IPS-20b (cell line): ENCODE measurements around the gene WSCD2.
A peak's percentile ranks its signal among the peaks of the same experiment; 100 is the strongest.

Experiments
- H3K27ac ChIP-seq: one replicate; pipeline ENCODE4 v1.5.1; 2013; ENCODE audit warnings: low read length
- H3K27me3 ChIP-seq: 2 replicates; pipeline ENCODE4 v1.6.1; 2013; ENCODE audit warnings: mild to moderate bottlenecking, low read length, inconsistent platforms; ENCODE audit not compliant: insufficient read depth
- H3K36me3 ChIP-seq: 2 replicates; pipeline ENCODE4 v1.6.1; 2013; ENCODE audit warnings: low read depth, mild to moderate bottlenecking, inconsistent platforms, low read length, moderate library complexity; ENCODE audit not compliant: insufficient read depth
- H3K4me1 ChIP-seq: 2 replicates; pipeline ENCODE4 v1.6.1; 2013; ENCODE audit warnings: mild to moderate bottlenecking, control low read depth, inconsistent platforms, low read length, moderate library complexity; ENCODE audit not compliant: insufficient read depth
- H3K4me3 ChIP-seq: 2 replicates; pipeline ENCODE4 v1.5.1; 2013; ENCODE audit warnings: mild to moderate bottlenecking, low read length, inconsistent platforms
- H3K9ac ChIP-seq: 2 replicates; pipeline ENCODE4 v1.6.1; 2013; ENCODE audit warnings: low read depth, mild to moderate bottlenecking, inconsistent platforms, low read length, moderate library complexity
- H3K9me3 ChIP-seq: 2 replicates; pipeline ENCODE4 v1.6.1; 2013; ENCODE audit warnings: mild to moderate bottlenecking, low read depth, low read length, inconsistent platforms; ENCODE audit not compliant: insufficient read depth

The WSCD2 gene

DNA sequence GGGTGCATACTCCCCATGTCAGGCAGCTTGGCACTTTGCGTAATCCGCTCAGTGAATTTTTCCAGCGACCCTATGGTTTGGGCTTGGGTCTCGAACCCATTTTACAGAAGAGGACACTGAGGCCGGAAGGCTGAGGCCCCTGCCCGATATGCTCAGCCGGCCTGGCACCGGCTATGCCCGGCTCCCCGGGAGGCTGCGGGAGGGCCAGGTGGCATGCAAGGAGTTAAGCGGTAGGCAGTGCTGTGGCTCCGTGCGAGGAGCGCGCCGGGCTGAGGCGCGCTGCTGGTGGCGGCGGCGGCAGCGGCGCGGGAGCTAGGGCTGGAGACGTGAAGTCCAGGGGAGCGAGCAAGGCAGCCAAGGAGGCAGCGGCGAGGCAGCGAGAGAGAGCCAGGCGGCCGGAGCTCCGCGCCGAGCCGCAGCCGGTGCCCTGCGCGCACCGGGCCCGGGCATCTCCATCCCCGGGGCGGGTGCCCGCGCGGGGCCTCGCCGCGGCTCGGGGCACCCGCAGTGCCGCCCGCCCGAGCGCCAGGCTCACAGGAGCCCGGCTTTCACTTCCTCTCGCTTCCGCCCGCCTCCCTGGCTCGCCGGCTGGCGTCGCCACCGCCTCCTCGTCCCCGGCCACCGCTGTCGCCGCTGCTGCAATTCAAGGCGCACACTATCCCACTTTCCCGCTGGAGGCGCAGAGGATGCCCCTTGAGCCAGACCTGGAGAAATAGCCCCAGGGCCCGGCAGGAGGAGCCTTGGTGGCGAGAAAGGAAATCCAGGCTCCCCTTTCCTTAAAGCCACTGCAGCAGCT is at the start of gene WSCD2:
TSS of gene WSCD2 (plus strand) at position 272 of the 796 bp plus-strand sequence. CDS start 66,545 bp downstream, outside the sequence.
- H3K27ac ChIP-seq: no peak within 1 kb of the TSS
- peaks cover 38% of the 10 kb centered on the region for H3K27me3 ChIP-seq
- peak within 1 kb of the TSS; percentile 71; the same call in 1 of the 2 replicates for H3K9ac ChIP-seq
- H3K9me3 ChIP-seq: no peaks in the 10 kb centered on the region
- peak within 1 kb of the TSS; percentile 83 for H3K4me3 ChIP-seq
- H3K36me3 ChIP-seq: no peaks in the 10 kb centered on the region
- peaks cover 2% of the 10 kb centered on the region; the same call in 1 of the 2 replicates for H3K4me1 ChIP-seq

DNA sequence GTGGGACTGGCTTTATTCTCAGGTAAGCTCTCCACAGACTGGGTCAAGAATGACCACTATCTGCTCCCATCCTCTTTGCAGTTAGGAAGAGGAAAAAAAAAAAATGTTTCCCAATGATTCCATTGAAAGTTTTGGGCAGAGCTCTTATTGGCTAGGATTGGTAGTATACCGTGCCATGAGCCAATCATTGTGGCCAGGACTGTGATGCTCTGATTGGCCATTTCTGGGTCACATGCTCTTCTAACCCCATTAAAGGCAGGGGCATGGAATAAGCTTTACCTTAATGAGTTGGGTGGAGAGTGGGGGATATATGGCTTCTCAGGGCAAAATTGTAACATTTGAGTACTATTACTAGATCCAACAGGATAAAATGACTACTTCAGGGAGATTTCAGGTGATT is 49.4 kb upstream of the WSCD2 start:
- Histone ChIP-seq H3K27me3 (no peaks in the 10 kb centered on the region; the same call in 1 of the 2 replicates), H3K4me3 (no peak overlapping the region), H3K4me1 (no peaks in the 10 kb centered on the region; the same call in 1 of the 2 replicates), H3K9ac (no peak overlapping the region), H3K9me3 (no peaks in the 10 kb centered on the region), H3K27ac (no peak overlapping the region), H3K36me3 (no peaks in the 10 kb centered on the region)

DNA sequence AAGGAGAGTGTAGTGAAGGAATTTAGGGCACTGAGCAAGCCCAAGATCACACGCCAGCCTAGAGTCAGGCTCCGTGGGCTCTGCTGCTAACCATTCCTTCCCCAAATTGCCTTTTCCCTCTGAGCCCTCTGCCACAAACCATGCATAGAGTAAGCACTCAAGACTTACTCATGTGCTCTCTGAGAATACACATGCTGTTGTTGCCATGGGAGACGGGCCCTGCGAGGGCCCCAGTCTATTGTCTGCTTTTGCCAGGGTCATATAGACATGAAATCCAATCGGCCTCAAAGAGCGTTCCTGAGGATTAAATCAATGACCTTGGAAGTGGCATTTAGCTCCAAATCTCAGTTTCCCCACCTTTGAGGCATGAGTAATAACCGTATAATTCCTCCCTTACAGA is 48.7 kb upstream of the WSCD2 start:
- no peaks in the 10 kb centered on the region for H3K36me3 ChIP-seq
- no peaks in the 10 kb centered on the region; the same call in 1 of the 2 replicates for H3K27me3 ChIP-seq
- no peaks in the 10 kb centered on the region for H3K9me3 ChIP-seq
- no peak overlapping the region for H3K27ac ChIP-seq
- no peak overlapping the region for H3K9ac ChIP-seq
- H3K4me3 ChIP-seq: no peak overlapping the region
- H3K4me1 ChIP-seq: no peaks in the 10 kb centered on the region; the same call in 1 of the 2 replicates

DNA sequence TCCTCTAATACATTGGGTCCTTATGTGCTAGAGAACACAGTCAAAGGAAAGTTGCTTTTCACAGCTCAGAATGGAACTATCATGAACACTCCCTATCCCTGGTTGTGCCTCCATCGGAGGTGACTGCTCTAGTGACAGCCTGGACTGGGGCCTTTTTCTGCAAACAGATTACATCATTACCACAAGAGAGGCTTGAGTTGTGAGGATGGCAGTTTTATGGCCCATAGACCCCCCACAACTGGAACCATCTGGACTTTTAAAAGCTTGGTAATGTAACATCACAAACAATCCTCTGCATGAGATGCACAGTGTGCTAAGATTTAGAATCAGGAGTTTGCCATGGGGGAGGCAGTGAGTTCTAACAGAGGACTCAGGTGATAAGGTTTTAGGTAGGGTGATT is 46.6 kb upstream of the WSCD2 start:
- Histone ChIP-seq H3K4me3 (no peak overlapping the region), H3K36me3 (no peaks in the 10 kb centered on the region), H3K9me3 (no peaks in the 10 kb centered on the region), H3K27ac (no peak overlapping the region), H3K9ac (no peak overlapping the region), H3K4me1 (no peaks in the 10 kb centered on the region), H3K27me3 (no peaks in the 10 kb centered on the region; the same call in 1 of the 2 replicates)

DNA sequence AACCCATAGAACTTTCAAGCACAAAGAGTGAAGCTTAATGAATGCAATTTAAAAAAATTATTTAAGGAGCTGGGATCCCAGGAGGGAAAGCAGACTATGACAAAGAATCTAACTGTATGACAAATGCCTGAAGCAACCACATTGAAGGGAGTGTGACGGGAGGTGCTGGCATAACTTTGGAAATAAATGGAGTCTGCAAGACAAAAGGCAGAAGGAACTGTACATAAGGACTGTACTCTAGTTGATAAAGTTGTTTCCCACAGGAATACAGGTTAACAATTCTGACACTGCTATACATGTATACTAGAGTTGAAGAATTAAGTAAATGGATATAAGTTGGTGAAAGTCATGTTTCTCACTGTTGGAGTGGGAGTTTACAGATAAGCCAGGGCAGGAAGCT is 41.2 kb upstream of the WSCD2 start:
- Histone ChIP-seq H3K9me3 (0 out of 2 replicates have a peak, but pooled peaks cover 4% of the 10 kb centered on the region), H3K36me3 (no peaks in the 10 kb centered on the region), H3K9ac (no peak overlapping the region), H3K4me3 (no peak overlapping the region), H3K27ac (no peak overlapping the region), H3K4me1 (no peaks in the 10 kb centered on the region), H3K27me3 (no peaks in the 10 kb centered on the region)

DNA sequence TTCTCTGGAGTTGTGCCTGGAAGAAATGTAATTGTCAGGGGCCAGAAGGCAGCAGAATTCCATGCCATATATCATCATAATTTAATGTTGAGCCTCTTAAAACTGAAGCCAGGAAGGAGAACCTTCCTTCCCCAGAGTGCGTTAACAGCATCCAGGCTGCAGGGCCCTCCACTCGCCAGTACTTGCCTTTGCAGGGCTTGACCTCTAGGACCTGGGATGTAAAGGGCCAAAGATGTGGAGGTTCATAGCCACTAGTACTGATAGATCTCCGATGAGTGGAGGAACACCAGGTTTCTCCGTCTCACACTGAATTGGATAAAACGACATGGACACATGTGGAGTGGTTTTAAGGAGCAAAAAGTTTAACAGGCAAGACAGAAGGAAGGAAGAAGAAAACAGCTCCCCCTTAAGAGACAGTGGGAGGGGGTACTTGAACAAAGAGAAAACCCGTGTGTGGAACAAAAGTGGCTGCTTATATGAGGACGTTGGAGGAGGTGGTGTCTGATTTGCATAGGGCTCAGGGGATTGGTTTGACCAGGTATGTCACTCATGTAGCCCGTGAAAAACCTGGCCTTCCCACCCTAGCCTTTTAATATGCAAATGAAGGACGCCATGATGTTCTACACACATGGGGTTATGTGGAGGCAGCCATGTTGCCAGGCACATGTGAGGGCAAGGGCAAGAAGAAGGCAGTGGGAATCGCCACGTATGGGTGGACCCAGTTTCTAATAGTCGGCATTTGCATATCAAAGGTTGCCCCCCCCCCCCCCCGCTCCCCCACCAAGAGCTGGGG is 38.8 kb upstream of the WSCD2 start:
- H3K9ac ChIP-seq: peak overlapping the region; percentile 35; the same call in 1 of the 2 replicates
- no peaks in the 10 kb centered on the region for H3K4me1 ChIP-seq
- H3K27me3 ChIP-seq: no peaks in the 10 kb centered on the region
- no peaks in the 10 kb centered on the region for H3K36me3 ChIP-seq
- H3K4me3 ChIP-seq: no peak overlapping the region
- H3K9me3 ChIP-seq: 0 out of 2 replicates have a peak, but pooled peaks cover 4% of the 10 kb centered on the region
- no peak overlapping the region for H3K27ac ChIP-seq

DNA sequence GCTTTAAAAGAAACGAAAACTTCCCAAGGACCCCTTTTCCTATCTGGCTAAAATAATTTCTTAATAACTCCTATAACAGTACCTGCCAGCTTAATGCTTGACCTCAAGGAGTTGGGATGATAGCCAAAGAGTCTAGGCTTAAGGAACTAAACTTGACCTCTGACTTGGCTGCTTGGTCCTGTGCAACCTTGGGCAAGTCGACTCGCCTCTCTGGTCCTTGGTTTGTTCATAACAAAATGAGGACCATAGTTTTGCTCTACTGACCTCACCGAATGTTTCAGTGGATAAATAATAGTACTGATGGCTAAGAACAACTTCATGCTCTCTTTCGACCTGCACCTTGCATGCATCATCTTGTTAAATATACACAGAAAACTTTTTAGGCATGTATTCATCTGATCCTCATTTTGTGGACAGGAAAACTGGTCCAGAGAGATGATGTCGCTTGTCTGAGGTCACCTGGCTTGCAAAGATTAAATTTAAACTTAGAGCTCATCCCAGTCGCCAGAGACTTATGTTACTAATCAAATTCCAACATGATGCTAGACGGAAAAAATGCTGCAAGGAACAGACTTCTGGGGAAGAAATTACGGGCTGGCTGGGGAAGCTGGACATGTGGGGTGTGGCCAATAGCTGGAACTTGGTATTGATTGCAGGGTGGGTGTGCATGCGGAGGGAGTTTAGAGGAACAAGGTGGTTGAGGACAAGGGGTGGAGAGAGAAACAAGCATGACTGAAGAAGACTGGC is 38.0 kb upstream of the WSCD2 start:
- Histone ChIP-seq H3K27ac (no peak overlapping the region), H3K27me3 (no peaks in the 10 kb centered on the region), H3K36me3 (no peaks in the 10 kb centered on the region), H3K9me3 (0 out of 2 replicates have a peak, but pooled peaks cover 4% of the 10 kb centered on the region), H3K9ac (no peak overlapping the region), H3K4me3 (no peak overlapping the region), H3K4me1 (no peaks in the 10 kb centered on the region)

DNA sequence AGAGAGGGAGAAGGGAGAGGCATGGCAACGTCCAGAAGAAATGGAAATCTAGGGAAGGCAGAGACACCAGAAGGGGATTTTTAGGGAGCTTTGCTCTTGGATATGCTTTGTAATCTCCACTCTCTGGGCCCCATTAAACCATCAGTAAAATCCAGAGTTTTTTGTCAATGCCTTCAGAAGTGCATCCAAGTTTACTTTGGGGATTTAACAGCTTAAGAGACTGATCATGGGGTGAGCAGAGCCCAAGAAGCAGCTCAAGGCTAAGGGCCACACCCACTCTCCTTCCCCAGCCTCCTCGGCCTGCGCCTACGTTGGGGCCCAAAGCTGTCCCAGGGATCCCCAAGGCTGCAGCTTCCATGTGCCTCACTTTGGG is 37.4 kb upstream of the WSCD2 start:
- H3K9ac ChIP-seq: no peak overlapping the region
- no peak overlapping the region for H3K4me3 ChIP-seq
- no peak overlapping the region for H3K27ac ChIP-seq
- 0 out of 2 replicates have a peak, but pooled peaks cover 4% of the 10 kb centered on the region for H3K9me3 ChIP-seq
- no peaks in the 10 kb centered on the region for H3K4me1 ChIP-seq
- no peaks in the 10 kb centered on the region for H3K27me3 ChIP-seq
- H3K36me3 ChIP-seq: no peaks in the 10 kb centered on the region

DNA sequence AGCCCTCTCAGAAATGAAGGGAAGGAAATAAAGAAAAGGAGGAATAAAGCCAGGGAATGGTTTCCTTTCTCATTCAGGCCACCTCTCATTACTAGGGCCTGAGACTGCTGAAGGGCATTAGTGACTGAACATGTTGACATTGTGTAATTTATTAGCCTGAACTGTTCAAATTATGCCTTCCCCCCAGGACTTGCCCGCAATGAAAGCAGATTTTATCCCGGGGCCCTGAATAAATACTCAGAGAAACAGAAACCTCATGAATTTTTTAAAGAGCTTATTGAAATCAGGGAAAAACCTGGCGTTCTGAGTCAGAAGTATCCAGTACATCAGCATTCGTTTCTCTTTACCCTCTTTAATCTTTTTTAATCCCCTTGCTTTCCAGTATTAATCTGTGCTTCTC is 35.9 kb upstream of the WSCD2 start:
- Histone ChIP-seq H3K27ac (no peak overlapping the region), H3K4me1 (no peaks in the 10 kb centered on the region)

DNA sequence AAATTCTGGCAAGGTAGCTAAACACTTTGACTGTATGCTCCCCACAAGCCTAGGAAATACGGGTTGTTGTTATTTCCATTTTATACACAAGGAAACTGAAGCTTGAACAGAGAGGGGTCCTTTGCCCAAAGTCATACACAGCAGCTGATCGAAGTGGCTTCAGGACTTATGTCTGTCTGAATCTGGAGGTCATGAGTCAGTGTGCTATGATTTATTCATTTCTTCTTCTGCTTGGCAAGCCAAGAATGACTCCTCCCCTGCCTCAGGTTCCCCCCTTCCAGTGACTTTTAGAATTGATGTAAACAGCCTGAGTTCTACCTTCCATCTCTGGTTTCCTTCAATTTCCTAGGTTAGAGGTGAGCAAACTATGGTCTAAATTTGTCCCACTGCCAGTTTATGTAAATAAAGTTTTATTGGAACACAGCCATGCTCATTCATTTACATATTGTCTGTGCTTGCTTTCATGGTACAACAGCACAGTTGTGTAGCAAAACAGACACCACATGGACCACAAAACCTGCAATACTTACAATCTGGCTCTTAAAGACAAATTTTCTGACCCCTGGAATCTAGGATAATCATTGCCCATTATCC is 34.9 kb upstream of the WSCD2 start:
- Histone ChIP-seq H3K4me1 (no peaks in the 10 kb centered on the region), H3K36me3 (no peaks in the 10 kb centered on the region), H3K4me3 (no peak overlapping the region), H3K27me3 (no peaks in the 10 kb centered on the region), H3K9me3 (no peaks in the 10 kb centered on the region), H3K9ac (no peak overlapping the region), H3K27ac (no peak overlapping the region)

More for the DNA sequence above, 35.9 kb upstream of the WSCD2 start:
- Histone ChIP-seq H3K36me3 (no peaks in the 10 kb centered on the region), H3K4me3 (no peak overlapping the region), H3K9me3 (no peaks in the 10 kb centered on the region), H3K27me3 (no peaks in the 10 kb centered on the region), H3K9ac (no peak overlapping the region)
